Measurements from ENCODE around the gene ZDHHC14.

DNA sequence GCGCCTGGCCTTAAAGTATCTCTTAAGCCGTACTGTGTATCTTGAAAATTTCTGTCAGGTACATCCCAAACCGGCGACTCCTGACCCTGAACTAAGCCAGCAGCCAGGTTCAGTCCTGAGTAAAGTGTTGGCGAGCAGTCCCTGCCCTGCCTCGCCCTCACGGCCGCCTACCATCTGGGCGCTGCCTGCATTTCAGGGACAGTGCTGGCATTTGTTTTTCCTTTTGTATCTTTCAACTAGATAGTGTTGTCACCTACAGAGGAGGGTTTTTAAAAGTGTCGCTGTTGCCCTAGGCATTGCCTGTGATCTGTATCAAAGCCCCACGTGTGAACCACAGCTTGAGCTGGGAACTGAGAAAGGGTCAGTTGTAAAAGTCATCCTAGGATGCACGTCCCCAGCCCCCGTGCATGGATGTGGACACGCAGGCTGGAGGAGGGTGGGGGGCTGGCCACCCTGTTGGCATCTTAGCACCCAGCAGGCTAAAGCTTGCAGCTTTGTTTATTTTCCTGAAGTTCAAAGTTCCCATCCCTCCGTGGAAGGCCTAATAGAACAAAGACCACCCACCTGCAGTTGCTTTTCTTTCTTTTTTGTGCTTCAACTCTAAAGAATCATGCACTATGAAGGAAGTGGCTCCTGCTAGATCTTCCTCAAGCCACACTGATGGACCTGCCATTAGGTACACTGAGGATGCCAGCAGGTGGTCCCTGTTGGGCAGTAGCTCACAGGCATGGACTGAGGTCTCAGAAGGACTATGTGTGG lies 136.8 kb downstream of the ZDHHC14 start:
- TF ChIP-seq, protein P1, sequence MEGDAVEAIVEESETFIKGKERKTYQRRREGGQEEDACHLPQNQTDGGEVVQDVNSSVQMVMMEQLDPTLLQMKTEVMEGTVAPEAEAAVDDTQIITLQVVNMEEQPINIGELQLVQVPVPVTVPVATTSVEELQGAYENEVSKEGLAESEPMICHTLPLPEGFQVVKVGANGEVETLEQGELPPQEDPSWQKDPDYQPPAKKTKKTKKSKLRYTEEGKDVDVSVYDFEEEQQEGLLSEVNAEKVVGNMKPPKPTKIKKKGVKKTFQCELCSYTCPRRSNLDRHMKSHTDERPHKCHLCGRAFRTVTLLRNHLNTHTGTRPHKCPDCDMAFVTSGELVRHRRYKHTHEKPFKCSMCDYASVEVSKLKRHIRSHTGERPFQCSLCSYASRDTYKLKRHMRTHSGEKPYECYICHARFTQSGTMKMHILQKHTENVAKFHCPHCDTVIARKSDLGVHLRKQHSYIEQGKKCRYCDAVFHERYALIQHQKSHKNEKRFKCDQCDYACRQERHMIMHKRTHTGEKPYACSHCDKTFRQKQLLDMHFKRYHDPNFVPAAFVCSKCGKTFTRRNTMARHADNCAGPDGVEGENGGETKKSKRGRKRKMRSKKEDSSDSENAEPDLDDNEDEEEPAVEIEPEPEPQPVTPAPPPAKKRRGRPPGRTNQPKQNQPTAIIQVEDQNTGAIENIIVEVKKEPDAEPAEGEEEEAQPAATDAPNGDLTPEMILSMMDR (IDR thresholded peaks at IDR 0.05): no peak
- no peak for TF ChIP-seq POLR2A (IDR thresholded peaks at IDR 0.05)

Data from thyroid gland (tissue), 4 donors.